A673 (cell line): ENCODE measurements around the gene CNTN1.

Experiments
- EZH2 ChIP-seq: fragments of 200-600 bp; sonication (generic); IDR thresholded peaks from 2 replicates; pipeline ENCODE4 v1.6.1; 2017; ENCODE audit warnings: borderline replicate concordance, low read depth, mild to moderate bottlenecking, mixed read lengths, antibody characterized with exemption, low read length; ENCODE audit not compliant: poor library complexity, severe bottlenecking
- TF ChIP-seq, protein P1 (sequence below): fragments of 300-800, 200-600 bp; sonication (generic); conservative IDR thresholded peaks from 2 replicates; pipeline ENCODE4 v1.5.1; 2017; ENCODE audit warnings: low read depth, mild to moderate bottlenecking, antibody characterized with exemption, low read length, moderate library complexity, mixed read lengths

- TF ChIP-seq, protein P1, sequence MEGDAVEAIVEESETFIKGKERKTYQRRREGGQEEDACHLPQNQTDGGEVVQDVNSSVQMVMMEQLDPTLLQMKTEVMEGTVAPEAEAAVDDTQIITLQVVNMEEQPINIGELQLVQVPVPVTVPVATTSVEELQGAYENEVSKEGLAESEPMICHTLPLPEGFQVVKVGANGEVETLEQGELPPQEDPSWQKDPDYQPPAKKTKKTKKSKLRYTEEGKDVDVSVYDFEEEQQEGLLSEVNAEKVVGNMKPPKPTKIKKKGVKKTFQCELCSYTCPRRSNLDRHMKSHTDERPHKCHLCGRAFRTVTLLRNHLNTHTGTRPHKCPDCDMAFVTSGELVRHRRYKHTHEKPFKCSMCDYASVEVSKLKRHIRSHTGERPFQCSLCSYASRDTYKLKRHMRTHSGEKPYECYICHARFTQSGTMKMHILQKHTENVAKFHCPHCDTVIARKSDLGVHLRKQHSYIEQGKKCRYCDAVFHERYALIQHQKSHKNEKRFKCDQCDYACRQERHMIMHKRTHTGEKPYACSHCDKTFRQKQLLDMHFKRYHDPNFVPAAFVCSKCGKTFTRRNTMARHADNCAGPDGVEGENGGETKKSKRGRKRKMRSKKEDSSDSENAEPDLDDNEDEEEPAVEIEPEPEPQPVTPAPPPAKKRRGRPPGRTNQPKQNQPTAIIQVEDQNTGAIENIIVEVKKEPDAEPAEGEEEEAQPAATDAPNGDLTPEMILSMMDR, result no peak
- no peak for TF ChIP-seq EZH2
Observed at GRCh38 chr12:40730281-40730680, 38.0 kb downstream of the CNTN1 start.
